Endothelial cell of hepatic sinusoid (primary cell): ENCODE measurements around the gene RSPO3.
"Not testable (repeated sequence)": the region's sequence is repeated elsewhere in the genome, so short reads cannot be mapped to it uniquely, and the experiment has no call there.

ENCODE experiments used
- in situ Hi-C: cut with HindIII; loops from 2 replicates; pipeline ENCODE4 v1.10.0; 2017; ENCODE audit warnings: low sequenced_read_pairs

Gene RSPO3

DNA sequence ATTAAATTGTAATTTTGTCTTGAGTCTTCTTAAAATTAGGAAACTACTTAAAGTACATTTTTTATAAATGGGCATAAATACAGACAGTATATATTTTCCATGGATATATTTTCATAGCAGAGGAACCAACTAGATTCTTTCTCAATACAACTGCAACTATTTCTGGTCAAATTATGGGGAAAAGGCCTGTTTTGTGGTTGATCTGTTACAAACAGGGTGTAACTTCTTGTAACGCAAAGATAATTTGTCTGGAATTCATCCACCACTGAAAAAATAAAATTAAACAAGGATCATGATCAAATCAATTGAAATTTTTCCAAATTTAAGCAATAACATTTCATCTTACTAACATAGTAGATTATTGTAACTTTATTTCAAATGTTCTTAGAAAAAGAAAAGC is 81.0 kb downstream of the RSPO3 start:
- in situ Hi-C loops: no loop called here

DNA sequence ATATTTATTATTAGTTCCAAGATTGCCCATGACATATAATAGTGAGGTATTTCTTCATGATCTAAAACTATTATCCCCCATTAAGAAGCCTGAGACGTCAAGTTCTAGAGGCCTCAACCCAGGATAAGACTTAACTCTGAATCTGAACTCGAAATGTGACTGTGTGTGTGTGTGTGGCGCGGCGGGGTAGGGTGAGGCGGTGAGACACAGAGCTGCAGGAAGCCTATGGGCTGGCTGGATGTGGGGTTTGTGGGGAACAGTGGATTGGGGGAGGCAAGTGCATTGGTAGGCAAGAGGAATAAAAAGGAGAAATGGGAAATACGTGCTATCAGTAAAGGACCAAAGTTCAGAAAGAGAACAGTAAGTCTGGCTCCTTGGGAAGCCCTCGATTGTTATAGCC is 81.6 kb downstream of the RSPO3 start:
- in situ Hi-C loops: no loop called here

DNA sequence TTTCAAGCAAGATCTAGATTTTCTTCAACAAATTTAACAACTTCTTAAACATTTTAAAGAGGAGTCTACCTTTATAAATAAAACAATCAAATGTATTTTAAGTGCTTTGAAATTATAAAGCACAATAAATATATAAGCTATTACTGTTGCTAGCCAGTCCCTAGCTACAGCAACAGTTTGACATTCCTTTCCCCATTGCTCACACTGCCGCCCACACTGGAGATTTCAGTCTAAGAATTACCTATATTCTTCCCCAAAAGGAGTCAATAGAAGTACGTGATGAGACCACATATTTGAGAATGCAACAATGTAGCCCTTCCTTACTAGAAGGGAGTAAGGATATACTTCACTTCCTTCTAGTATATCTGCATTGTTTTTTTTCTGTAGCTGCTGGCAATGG is 82.8 kb downstream of the RSPO3 start:
- in situ Hi-C loops: no loop called here

DNA sequence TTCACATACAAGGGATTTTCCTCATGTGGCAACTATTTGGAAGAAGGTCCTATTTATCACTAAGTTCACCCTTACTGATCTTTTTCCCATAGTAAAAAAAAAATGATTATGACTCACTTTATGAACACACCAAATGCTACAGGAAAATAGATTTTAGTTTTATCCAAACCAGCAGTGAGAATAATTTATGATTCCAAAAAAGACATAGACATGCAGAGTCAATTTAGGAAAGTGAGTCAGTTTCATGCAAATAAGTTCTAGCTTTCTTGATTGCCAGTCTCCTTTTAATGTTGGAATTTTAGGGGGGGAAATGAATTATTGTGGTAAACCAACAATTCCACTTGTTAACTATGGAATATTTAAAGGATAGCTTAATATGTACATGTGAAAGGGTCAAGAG is 84.2 kb downstream of the RSPO3 start:
- in situ Hi-C loops: no loop called here

DNA sequence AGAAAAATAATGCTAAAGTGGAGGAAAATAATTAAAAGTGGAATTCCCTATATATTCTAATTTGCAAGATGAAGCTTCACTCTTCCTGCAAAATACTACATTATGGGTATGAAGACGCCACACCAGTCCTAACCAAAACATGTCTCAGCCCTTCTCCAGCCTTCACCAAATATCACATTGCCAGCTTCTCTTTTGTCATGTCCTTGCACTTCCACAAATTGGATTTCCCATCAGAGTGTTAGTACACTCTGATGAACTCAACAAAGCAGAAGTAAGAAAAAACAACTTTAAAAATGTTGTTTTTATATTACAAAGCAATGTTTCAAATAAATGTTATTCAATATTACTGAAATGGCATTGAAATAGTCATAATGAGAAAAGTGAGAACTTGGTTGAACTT is 85.8 kb downstream of the RSPO3 start:
- in situ Hi-C loops: no loop called here

DNA sequence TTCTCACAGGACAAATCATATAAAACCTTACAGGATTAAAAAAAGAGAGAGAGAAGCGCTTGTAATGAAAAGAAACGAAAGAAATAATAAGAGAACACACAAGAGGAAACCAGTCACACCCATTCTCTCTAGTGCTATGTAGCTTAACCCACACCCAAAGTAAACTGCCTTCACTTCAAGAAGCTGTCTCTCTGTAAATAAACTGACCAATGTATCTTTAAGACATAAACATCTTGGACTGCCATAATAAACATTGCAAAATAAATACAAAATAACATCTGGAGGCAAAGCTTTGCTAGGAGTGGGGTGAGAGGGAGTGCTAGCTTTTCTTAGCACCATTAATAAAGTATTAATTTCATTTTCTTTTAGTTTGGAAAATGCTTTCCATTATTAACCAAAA is 86.6 kb downstream of the RSPO3 start:
- in situ Hi-C loops: no loop called here

DNA sequence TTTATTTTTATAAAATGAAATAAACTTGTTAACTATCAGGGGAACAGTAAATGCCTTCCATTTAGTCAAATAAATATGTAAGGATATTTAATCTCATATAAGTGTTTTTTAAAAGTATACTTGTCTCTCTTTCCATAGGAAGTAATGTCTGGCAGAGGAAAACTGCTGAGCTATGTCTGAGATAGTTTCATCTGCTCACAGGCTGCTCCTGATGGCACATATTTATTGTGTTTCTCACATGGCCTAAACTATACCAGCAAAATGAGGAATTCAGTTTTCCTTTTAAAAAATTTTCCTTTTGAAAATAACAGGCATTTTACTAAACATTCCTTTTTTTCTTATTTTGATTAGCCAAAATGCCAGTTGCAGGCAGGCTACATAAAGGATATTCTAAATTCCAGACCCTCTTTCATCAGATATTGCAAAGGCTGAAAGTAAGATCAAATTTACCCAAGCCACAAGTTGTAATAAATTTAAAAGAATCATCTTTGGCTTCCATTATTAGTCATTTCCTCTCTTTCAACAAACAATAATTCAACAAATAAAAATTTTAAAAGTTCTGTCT is 88.1 kb downstream of the RSPO3 start:
- in situ Hi-C loops: no loop called here

DNA sequence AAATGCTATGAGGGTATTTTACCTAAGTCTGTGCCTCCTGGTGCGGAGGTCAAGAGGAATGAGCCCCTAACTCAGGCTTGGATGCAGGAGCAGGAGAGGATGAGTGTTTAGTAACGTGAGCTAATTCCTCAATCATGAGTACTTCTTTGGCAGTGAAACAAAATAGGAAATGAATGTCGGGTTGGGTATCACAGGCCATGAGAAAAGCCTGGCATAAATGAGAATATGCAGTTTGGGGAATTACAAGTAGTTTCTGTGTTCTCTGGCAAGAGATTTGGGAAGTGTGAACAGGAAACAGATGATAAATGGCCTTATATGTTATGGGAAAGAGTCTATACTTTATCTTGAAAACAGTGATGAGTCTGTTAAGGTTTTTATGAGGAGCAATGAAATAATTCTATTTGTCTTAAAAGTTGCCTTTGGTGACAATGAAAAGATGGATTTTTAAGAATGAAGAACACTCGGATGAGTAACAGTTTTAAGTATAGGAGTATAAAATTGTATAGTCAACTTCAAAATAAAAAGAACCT is 89.2 kb downstream of the RSPO3 start:
- in situ Hi-C loops: no loop called here

DNA sequence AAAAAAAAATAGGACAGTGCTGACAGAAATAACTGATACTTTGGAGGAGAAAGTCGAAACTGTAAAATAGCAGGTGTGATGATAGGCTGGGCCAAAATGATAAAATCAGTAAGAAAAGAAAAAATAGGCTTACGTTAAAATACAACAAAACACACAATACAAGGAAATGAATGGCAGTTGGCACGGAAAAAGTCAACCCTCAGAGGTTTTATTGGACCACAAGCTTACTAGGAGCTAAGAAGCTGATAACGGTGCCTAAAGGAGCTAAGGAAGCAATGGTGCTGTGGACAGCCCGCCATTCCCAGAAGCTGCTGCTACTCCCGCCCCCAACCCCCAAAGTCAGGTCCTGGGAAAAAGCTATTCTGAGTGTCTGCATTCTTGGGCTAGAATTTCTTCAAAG is 92.3 kb downstream of the RSPO3 start:
- in situ Hi-C loops: no loop called here

DNA sequence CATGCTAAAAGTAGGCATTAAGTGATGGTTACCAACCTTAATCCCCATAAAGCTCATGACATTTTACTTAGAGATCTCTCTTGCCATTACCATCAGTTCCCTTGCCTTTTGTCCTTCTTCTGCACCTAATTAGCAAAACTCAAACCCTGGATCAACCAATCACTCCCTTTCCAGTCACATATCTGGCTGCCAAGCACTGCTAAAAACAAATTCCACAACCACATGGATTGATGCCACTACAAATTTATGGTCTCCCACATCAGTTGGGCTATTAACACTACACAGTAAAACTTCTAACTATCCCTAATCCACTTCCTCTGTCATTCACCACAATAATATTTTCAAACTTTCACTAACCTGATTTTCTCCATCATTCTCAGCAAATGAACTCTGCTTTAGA is 93.9 kb downstream of the RSPO3 start:
- in situ Hi-C loops: no loop called here

DNA sequence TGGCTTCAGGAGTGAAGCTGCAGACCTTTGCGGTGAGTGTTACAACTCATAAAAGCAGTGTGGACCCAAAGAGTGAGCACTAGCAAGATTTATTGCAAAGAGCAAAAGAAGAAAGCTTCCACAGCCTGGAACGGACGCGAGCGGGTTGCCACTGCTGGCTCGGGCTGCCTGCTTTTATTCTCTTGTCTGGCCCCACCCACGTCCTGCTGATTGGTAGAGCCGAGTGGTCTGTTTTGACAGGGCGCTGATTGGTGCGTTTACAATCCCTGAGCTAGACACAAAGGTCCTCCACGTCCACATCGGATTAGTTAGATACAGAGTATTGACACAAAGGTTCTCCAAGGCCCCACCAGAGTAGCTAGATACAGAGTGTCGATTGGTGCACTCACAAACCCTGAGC is 95.6 kb downstream of the RSPO3 start:
- in situ Hi-C loops: not testable (repeated sequence)

DNA sequence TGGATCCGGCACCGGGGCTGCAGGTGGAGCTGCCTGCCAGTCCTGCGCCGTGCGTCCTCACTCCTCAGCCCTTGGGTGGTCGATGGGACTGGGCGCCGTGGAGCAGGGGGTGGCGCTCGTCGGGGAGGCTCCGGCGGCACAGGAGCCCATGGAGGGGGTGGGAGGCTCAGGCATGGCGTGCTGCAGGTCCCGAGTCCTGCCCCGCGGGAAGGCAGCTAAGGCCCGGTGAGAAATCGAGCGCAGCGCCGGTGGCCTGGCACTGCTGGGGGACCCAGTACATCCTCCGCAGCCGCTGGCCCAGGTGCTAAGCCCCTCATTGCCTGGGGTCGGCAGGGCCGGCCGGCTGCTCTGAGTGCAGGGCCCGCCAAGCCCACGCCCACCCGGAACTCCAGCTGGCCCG is 96.1 kb downstream of the RSPO3 start:
- in situ Hi-C loops: not testable (repeated sequence)

DNA sequence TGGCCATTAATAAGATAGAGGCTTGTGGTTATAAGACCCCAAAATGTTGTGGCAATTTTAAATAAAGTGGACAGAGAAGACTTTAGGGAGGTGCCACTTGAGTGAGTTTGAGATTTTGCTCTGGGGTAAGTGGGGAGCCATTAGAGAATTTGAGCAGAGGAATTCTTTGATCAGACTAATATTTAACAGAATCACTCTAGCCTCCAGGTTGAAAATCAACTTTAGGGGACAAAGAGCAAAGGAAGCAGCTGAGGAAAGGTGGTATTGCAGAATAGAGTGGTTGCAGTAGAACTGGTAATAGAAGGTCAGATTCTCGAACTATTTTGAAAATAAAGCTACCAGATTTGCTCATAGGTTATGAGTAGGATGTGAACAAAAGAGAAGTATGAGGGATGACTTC is 97.5 kb downstream of the RSPO3 start:
- in situ Hi-C loops: no loop called here

DNA sequence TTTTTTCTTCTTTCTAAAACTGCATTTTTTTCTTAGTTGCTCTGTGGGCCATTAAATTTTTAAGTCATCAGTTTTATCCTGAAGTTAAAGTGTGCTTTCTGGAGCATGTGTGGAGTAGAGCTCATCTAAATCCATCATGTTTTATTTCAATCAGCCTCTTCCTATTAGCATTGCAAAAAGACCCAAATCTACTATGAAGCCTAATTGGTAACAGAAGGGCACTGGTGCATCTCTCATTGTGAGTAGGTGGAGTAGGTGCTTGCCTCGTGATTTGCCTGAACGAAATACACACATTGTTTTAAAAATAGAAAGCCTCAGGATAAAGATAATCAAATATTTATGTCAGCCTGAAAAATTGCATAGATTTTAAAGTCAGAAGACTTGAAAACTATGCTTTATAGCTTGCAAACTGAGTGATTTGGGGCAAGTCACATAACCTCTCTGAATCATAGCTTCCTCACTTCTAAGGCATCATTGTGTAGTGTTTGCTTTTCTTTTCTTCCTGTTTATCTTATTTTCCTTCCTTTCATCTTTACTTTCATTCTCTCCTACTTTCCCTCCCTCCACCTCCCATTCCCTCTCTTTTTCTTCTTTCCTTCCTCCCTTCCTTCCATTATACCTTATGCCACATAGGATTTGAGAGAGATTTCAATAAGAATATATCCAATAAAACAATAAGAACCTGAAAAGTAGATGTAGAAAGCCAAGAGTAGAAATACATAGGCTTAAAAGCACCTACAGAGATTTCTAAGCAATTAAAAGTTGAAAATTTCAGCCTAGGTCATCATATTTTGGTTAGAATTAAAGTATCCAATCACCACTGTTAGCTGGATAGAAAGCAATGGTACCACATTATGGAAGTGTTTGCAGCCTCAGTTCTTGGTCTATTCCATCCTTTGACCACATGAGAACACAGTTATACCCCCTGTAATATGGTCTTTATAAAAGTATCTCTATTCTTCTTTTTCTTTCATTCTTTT is 98.6 kb downstream of the RSPO3 start:
- in situ Hi-C loops: no loop called here

DNA sequence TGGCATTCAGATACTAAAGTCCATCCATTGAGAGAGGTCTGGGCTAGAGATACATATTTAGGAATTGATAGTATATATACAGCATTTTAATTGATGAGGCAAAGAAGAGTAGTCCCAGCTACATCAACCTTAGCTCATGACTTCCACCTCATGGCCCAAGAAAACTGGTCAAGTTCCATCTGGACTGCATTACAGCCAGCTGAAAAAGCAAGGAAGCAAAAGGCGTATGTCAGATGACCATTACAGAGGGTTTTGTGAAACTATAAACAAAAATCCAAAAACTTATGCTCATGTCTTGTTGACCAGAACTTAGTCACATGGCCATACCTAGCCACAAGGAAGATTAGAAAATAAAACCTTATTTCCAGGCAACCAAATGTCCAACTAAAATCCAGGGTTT is 101.4 kb downstream of the RSPO3 start:
- in situ Hi-C loops: no loop called here

DNA sequence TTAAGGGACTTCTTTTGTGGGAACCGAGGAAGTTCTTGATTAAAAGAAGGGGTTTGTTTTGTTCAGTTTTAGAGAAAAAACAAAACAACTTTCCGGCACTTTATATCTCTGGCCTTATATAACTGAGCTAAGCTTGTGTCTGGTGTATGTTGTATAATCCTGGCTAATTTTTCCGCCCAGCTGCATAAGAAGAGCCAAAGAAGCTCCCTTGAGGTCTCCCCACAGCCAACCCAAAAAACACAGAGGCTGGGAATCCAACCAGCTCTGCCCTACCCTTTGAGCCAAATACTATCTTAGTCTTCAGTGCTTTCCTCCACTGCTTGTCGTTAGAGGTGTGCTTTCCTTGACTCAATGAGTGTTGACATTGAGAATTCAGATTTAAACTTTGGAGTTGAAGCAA is 102.7 kb downstream of the RSPO3 start:
- in situ Hi-C loops: no loop called here

DNA sequence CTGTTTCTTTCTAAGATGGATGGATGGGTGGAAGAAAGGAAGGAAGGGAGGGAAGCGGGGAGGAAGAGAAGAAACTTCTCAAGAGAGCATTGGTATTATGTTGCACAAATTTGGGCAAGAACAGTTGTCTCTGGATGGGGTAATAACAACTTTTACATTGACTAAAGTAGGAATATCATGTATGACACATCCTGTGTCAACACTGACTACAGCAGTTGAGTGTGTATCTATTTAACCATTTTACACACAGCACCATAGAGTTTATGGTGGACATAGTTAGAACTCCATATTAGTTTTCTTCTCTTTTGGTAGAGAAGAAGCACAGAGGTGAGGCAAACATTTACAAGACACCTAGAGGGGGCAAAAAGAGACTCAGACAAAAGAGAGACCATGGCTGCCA is 103.9 kb downstream of the RSPO3 start:
- in situ Hi-C loops: no loop called here

DNA sequence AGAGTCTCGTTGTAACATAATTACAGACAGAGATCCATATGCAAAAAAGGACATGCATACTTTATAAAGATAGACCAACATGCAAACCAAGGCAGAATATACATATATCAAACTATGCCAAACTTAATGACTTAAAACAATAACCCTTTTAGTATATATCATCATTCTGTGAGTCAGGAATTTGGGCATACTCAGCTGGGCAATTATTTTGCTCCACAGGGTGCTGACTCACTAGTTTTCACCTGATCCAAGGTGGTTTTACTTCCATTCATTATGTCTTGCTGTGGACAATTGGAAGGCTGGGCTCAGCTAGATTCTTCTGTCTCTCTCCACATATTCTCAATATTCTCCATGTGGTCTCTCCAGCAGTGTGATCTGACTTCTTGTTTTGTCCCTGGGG is 107.0 kb downstream of the RSPO3 start:
- in situ Hi-C loops: no loop called here

DNA sequence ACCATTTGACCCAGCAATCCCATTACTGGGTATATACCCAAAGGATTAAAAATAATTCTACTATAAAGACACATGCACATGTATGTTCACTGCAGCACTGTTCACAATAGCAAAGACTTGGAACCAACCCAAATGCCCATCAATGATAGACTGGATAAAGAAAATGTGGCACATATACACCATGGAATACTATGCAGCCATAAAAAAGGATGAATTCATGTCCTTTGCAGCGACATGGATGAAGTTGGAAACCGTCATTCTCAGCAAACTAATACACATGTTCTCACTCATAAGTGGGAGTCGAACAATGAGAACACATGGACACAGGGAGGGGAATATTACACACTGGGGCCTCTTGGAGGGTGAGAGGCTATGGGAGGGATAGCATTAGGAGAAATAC is 115.3 kb downstream of the RSPO3 start:
- in situ Hi-C loops: not testable (repeated sequence)

DNA sequence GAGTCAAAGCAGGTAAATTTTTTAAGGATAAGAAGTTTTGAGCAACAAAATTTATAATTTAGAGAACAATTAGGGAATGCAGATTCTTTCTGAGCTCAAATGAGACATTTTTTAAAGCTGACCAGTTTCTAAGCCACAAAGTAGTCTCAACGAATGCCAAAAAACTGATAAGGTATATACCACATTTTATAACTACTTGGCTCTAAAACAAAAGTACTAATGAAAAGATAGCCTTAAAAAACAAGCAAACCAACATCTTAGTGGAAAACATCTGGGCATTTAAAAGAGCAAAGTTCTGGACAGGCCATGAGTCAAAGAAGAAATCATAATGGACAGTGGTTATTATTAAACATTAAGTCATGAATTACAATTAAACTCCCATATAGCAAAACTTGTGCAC is 125.0 kb downstream of the RSPO3 start:
- in situ Hi-C loops: no loop called here
